SK-N-SH treated with all-trans-retinoic acid at 6 μM for 48 hours (cell line): ENCODE results near the gene AP2A2.

Experiments used
- ATAC-seq: fragments of 200-7000 bp; cut with Tn5 transposase; 3 replicates; pipeline ENCODE4 v1.9.1; 2020; ENCODE audit warnings: mild to moderate bottlenecking, moderate library complexity
- ARNTL ChIP-seq: fragments of 450-650 bp; formaldehyde crosslinking; IDR thresholded peaks from 2 replicates; pipeline ENCODE4 v1.5.0; 2020; ENCODE audit warnings: low read depth, mild to moderate bottlenecking, moderate library complexity, borderline replicate concordance
- BACH2 ChIP-seq: fragments of 250-450 bp; sonication (Bioruptor Pico); IDR thresholded peaks from 2 replicates; pipeline ENCODE4 v1.9.0; 2021; ENCODE audit warnings: mild to moderate bottlenecking, borderline replicate concordance
- CREB5 ChIP-seq: fragments of 250-450 bp; sonication (Bioruptor Pico); IDR thresholded peaks from 2 replicates; pipeline ENCODE4 v1.5.1; 2020; ENCODE audit warnings: low read depth, mild to moderate bottlenecking, moderate library complexity
- CSDC2 ChIP-seq: fragments of 250-450 bp; sonication (Bioruptor Pico); IDR thresholded peaks from 2 replicates; pipeline ENCODE4 v1.5.0; 2020; ENCODE audit warnings: mild to moderate bottlenecking, moderate library complexity
- CSRNP3 ChIP-seq: fragments of 250-450 bp; sonication (Bioruptor Pico); IDR thresholded peaks from 2 replicates; pipeline ENCODE4 v1.5.1; 2021; ENCODE audit warnings: mild to moderate bottlenecking, moderate library complexity
- ESRRG ChIP-seq: fragments of 250-450 bp; sonication (Bioruptor Pico); IDR thresholded peaks from 2 replicates; pipeline ENCODE4 v1.6.1; 2021; ENCODE audit warnings: mild to moderate bottlenecking
- GLIS3 ChIP-seq: fragments of 250-450 bp; sonication (Bioruptor Pico); IDR thresholded peaks from 2 replicates; pipeline ENCODE4 v1.5.0; 2020; ENCODE audit warnings: mild to moderate bottlenecking, moderate library complexity
- ISL1 ChIP-seq: fragments of 250-450 bp; sonication (Bioruptor Pico); IDR thresholded peaks from 2 replicates; pipeline ENCODE4 v2.1.2; 2022; ENCODE audit warnings: mild to moderate bottlenecking, moderate library complexity
- OSR1 ChIP-seq: fragments of 250-450 bp; sonication (Bioruptor Pico); IDR thresholded peaks from 2 replicates; pipeline ENCODE4 v1.8.0; 2022; ENCODE audit warnings: moderate library complexity, mild to moderate bottlenecking, inconsistent platforms
- PATZ1 ChIP-seq: fragments of 250-450 bp; sonication (Bioruptor Pico); IDR thresholded peaks from 2 replicates; pipeline ENCODE4 v1.8.0; 2020; ENCODE audit warnings: mild to moderate bottlenecking, moderate library complexity, borderline replicate concordance
- POU6F1 ChIP-seq: fragments of 250-450 bp; sonication (Bioruptor Pico); IDR thresholded peaks from 2 replicates; pipeline ENCODE4 v1.8.0; 2021; ENCODE audit warnings: low read depth, mild to moderate bottlenecking, moderate library complexity, borderline replicate concordance
- PPARA ChIP-seq: fragments of 250-450 bp; sonication (Bioruptor Pico); IDR thresholded peaks from 2 replicates; pipeline ENCODE4 v1.5.0; 2020; ENCODE audit warnings: mild to moderate bottlenecking, borderline replicate concordance
- RARB ChIP-seq: fragments of 250-450 bp; sonication (Bioruptor Pico); IDR thresholded peaks from 2 replicates; pipeline ENCODE4 v1.8.0; 2021; ENCODE audit warnings: mild to moderate bottlenecking, moderate library complexity
- SNAI2 ChIP-seq: fragments of 250-450 bp; sonication (Bioruptor Pico); IDR thresholded peaks from 2 replicates; pipeline ENCODE4 v1.5.0; 2020; ENCODE audit warnings: mild to moderate bottlenecking, moderate library complexity
- TCF4 ChIP-seq: fragments of 250-450 bp; sonication (Bioruptor Pico); IDR thresholded peaks from 2 replicates; pipeline ENCODE4 v1.8.0; 2021; ENCODE audit warnings: mild to moderate bottlenecking, moderate library complexity, borderline replicate concordance
- TOX ChIP-seq: fragments of 250-450 bp; sonication (Bioruptor Pico); IDR thresholded peaks from 2 replicates; pipeline ENCODE4 v1.8.0; 2021; ENCODE audit warnings: mild to moderate bottlenecking, moderate library complexity, borderline replicate concordance
- TSHZ2 ChIP-seq: fragments of 250-450 bp; sonication (Bioruptor Pico); IDR thresholded peaks from 2 replicates; pipeline ENCODE4 v1.5.0; 2020; ENCODE audit warnings: mild to moderate bottlenecking, moderate library complexity
- ZC3H10 ChIP-seq: fragments of 250-450 bp; sonication (Bioruptor Pico); IDR thresholded peaks from 2 replicates; pipeline ENCODE4 v1.5.1; 2021; ENCODE audit warnings: mild to moderate bottlenecking, moderate library complexity
- ZFP30 ChIP-seq: fragments of 450-650 bp; formaldehyde crosslinking; IDR thresholded peaks from 2 replicates; pipeline ENCODE4 v1.5.0; 2022; ENCODE audit warnings: mild to moderate bottlenecking, moderate library complexity
- ZNF565 ChIP-seq: fragments of 450-650 bp; formaldehyde crosslinking; conservative IDR thresholded peaks from 2 replicates; pipeline ENCODE4 v1.5.0; 2020; ENCODE audit warnings: low read depth, mild to moderate bottlenecking, moderate library complexity
- ZNF70 ChIP-seq: fragments of 450-650 bp; formaldehyde crosslinking; IDR thresholded peaks from 2 replicates; pipeline ENCODE4 v1.5.0; 2020; ENCODE audit warnings: mild to moderate bottlenecking, moderate library complexity
- ZNF8 ChIP-seq: fragments of 450-650 bp; formaldehyde crosslinking; IDR thresholded peaks from 2 replicates; pipeline ENCODE4 v1.5.0; 2020; ENCODE audit warnings: mild to moderate bottlenecking, moderate library complexity

Gene AP2A2

GRCh38 chr11:927871-928270, 2.2 kb downstream of the AP2A2 start:
- TF ChIP-seq ARNTL (CRISPR knock-in tag) (no peak), OSR1 (CRISPR knock-in tag) (no peak), ZC3H10 (CRISPR knock-in tag) (no peak), ZNF70 (no peak), ESRRG (no peak), TSHZ2 (CRISPR knock-in tag) (no peak), CSRNP3 (CRISPR knock-in tag) (no peak), ZFP30 (CRISPR knock-in tag) (no peak), BACH2 (CRISPR knock-in tag) (no peak), CREB5 (CRISPR knock-in tag) (no peak), ISL1 (no peak), CSDC2 (CRISPR knock-in tag) (no peak), TOX (CRISPR knock-in tag) (no peak), ZNF565 (no peak), POU6F1 (CRISPR knock-in tag) (no peak), PATZ1 (CRISPR knock-in tag) (no peak), RARB (CRISPR knock-in tag) (no peak), SNAI2 (no peak), ZNF8 (CRISPR knock-in tag) (no peak), PPARA (CRISPR knock-in tag) (no peak)
- no peak for ATAC-seq

GRCh38 chr11:928786-929185, 3.1 kb downstream of the AP2A2 start:
- ATAC-seq = no peak
- no peak for TF ChIP-seq TOX (CRISPR knock-in tag)
- no peak for TF ChIP-seq RARB (CRISPR knock-in tag)
- TF ChIP-seq TSHZ2 (CRISPR knock-in tag) = no peak
- no peak for TF ChIP-seq ZFP30 (CRISPR knock-in tag)
- TF ChIP-seq GLIS3 (CRISPR knock-in tag) = no peak
- no peak for TF ChIP-seq ZC3H10 (CRISPR knock-in tag)
- TF ChIP-seq ZNF565 = no peak
- no peak for TF ChIP-seq CSDC2 (CRISPR knock-in tag)
- no peak for TF ChIP-seq TCF4 (CRISPR knock-in tag)
- TF ChIP-seq CSRNP3 (CRISPR knock-in tag) = no peak
- no peak for TF ChIP-seq ZNF70
- TF ChIP-seq PPARA (CRISPR knock-in tag) = no peak
- TF ChIP-seq OSR1 (CRISPR knock-in tag) = no peak
- TF ChIP-seq ZNF8 (CRISPR knock-in tag) = no peak
- no peak for TF ChIP-seq PATZ1 (CRISPR knock-in tag)
- TF ChIP-seq ISL1 = no peak
- no peak for TF ChIP-seq ESRRG
- no peak for TF ChIP-seq BACH2 (CRISPR knock-in tag)
- no peak for TF ChIP-seq ARNTL (CRISPR knock-in tag)
